Panc1 (cell line): ENCODE data around the gene TRRAP.

Source experiments
- TCF7L2 ChIP-seq: IDR thresholded peaks from 2 replicates; pipeline ENCODE4 v1.6.1; 2011; ENCODE audit warnings: mild to moderate bottlenecking, low read depth, low read length, inconsistent platforms
- TF ChIP-seq, protein P1 (sequence below), 2 experiments: IDR thresholded peaks; 2 replicates each; pipeline ENCODE4 v1.6.1; 2011 to 2012; ENCODE audit warnings: low read depth in 2 of 2, control low read depth in 1 of 2, low read length in 1 of 2, mild to moderate bottlenecking in 1 of 2, moderate library complexity in 1 of 2; ENCODE audit not compliant: insufficient read depth in 1 of 2
- TF ChIP-seq, protein P2 (sequence below): fragments of 450-650 bp; IDR thresholded peaks from 2 replicates; pipeline ENCODE4 v1.5.1; 2017; ENCODE audit warnings: mild to moderate bottlenecking

DNA sequence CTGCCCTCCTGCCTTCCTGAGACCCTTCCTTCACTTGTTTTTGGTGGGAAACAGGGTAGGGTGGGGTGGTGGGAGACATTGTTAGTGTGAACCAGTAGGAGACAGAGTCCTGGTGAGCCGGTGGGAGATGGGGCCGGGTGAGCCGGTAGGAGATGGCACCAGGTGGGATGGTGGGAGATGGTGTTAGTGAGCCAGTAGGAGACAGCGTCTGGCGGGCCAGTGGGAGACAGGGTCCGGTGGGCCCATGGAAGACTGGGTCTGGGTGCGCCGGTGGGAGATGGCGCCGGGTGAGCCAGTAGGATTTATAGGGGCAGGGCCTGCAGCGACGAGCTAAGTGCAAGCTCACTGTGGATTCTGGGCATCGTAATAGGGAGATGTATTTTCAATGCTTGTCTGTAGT, 116.8 kb downstream of the TRRAP start:
- TF ChIP-seq, protein P1, sequence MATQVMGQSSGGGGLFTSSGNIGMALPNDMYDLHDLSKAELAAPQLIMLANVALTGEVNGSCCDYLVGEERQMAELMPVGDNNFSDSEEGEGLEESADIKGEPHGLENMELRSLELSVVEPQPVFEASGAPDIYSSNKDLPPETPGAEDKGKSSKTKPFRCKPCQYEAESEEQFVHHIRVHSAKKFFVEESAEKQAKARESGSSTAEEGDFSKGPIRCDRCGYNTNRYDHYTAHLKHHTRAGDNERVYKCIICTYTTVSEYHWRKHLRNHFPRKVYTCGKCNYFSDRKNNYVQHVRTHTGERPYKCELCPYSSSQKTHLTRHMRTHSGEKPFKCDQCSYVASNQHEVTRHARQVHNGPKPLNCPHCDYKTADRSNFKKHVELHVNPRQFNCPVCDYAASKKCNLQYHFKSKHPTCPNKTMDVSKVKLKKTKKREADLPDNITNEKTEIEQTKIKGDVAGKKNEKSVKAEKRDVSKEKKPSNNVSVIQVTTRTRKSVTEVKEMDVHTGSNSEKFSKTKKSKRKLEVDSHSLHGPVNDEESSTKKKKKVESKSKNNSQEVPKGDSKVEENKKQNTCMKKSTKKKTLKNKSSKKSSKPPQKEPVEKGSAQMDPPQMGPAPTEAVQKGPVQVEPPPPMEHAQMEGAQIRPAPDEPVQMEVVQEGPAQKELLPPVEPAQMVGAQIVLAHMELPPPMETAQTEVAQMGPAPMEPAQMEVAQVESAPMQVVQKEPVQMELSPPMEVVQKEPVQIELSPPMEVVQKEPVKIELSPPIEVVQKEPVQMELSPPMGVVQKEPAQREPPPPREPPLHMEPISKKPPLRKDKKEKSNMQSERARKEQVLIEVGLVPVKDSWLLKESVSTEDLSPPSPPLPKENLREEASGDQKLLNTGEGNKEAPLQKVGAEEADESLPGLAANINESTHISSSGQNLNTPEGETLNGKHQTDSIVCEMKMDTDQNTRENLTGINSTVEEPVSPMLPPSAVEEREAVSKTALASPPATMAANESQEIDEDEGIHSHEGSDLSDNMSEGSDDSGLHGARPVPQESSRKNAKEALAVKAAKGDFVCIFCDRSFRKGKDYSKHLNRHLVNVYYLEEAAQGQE (IDR thresholded peaks at IDR 0.05; ENCODE audit: insufficient read depth in 1 of 2, low read depth in 2 of 2, low read length in 1 of 2) = no peak
- TF ChIP-seq, protein P2, sequence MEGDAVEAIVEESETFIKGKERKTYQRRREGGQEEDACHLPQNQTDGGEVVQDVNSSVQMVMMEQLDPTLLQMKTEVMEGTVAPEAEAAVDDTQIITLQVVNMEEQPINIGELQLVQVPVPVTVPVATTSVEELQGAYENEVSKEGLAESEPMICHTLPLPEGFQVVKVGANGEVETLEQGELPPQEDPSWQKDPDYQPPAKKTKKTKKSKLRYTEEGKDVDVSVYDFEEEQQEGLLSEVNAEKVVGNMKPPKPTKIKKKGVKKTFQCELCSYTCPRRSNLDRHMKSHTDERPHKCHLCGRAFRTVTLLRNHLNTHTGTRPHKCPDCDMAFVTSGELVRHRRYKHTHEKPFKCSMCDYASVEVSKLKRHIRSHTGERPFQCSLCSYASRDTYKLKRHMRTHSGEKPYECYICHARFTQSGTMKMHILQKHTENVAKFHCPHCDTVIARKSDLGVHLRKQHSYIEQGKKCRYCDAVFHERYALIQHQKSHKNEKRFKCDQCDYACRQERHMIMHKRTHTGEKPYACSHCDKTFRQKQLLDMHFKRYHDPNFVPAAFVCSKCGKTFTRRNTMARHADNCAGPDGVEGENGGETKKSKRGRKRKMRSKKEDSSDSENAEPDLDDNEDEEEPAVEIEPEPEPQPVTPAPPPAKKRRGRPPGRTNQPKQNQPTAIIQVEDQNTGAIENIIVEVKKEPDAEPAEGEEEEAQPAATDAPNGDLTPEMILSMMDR = no peak
- TF ChIP-seq TCF7L2 = no peak
